IPS-20b (cell line): Measurements from ENCODE around the gene SPTBN1.

Source experiments
- H3K27ac ChIP-seq: one replicate; pipeline ENCODE4 v1.5.1; 2013; ENCODE audit warnings: low read length
- H3K27me3 ChIP-seq: 2 replicates; pipeline ENCODE4 v1.6.1; 2013; ENCODE audit warnings: mild to moderate bottlenecking, low read length, inconsistent platforms; ENCODE audit not compliant: insufficient read depth
- H3K36me3 ChIP-seq: 2 replicates; pipeline ENCODE4 v1.6.1; 2013; ENCODE audit warnings: low read depth, mild to moderate bottlenecking, inconsistent platforms, low read length, moderate library complexity; ENCODE audit not compliant: insufficient read depth
- H3K4me1 ChIP-seq: 2 replicates; pipeline ENCODE4 v1.6.1; 2013; ENCODE audit warnings: mild to moderate bottlenecking, control low read depth, inconsistent platforms, low read length, moderate library complexity; ENCODE audit not compliant: insufficient read depth
- H3K4me3 ChIP-seq: 2 replicates; pipeline ENCODE4 v1.5.1; 2013; ENCODE audit warnings: mild to moderate bottlenecking, low read length, inconsistent platforms
- H3K9ac ChIP-seq: 2 replicates; pipeline ENCODE4 v1.6.1; 2013; ENCODE audit warnings: low read depth, mild to moderate bottlenecking, inconsistent platforms, low read length, moderate library complexity
- H3K9me3 ChIP-seq: 2 replicates; pipeline ENCODE4 v1.6.1; 2013; ENCODE audit warnings: mild to moderate bottlenecking, low read depth, low read length, inconsistent platforms; ENCODE audit not compliant: insufficient read depth

Gene SPTBN1

GRCh38 chr2:54634564-54635511 lies 178.7 kb downstream of the SPTBN1 start:
- Histone ChIP-seq H3K9ac (no peak overlapping the region), H3K4me3 (no peak overlapping the region), H3K9me3 (no peaks in the 10 kb centered on the region), H3K36me3 (peaks cover 98% of the 10 kb centered on the region), H3K27ac (no peak overlapping the region), H3K4me1 (peaks cover 10% of the 10 kb centered on the region; the same call in 1 of the 2 replicates), H3K27me3 (no peaks in the 10 kb centered on the region)

- H3K9me3 ChIP-seq, result no peaks in the 10 kb centered on the region
- no peak overlapping the region for H3K4me3 ChIP-seq
- peaks cover 98% of the 10 kb centered on the region for H3K36me3 ChIP-seq
- H3K27me3 ChIP-seq, result no peaks in the 10 kb centered on the region
- H3K4me1 ChIP-seq, result peaks cover 10% of the 10 kb centered on the region; the same call in 1 of the 2 replicates
- no peak overlapping the region for H3K9ac ChIP-seq
- H3K27ac ChIP-seq, result no peak overlapping the region
These were observed 179.5 kb downstream of the SPTBN1 start for GRCh38 chr2:54635554-54636152.

- Histone ChIP-seq H3K4me1 (peaks cover 10% of the 10 kb centered on the region; the same call in 1 of the 2 replicates), H3K9me3 (no peaks in the 10 kb centered on the region), H3K27me3 (no peaks in the 10 kb centered on the region), H3K4me3 (no peak overlapping the region), H3K27ac (no peak overlapping the region), H3K36me3 (peaks cover 97% of the 10 kb centered on the region), H3K9ac (no peak overlapping the region)
These were observed 180.4 kb downstream of the SPTBN1 start for GRCh38 chr2:54636415-54637139.

GRCh38 chr2:54638103-54638502 lies 182.0 kb downstream of the SPTBN1 start:
- no peak overlapping the region for H3K9ac ChIP-seq
- no peak overlapping the region for H3K27ac ChIP-seq
- H3K36me3 ChIP-seq, result peaks cover 97% of the 10 kb centered on the region
- no peaks in the 10 kb centered on the region for H3K27me3 ChIP-seq
- H3K4me3 ChIP-seq, result no peak overlapping the region
- peaks cover 10% of the 10 kb centered on the region; the same call in 1 of the 2 replicates for H3K4me1 ChIP-seq
- H3K9me3 ChIP-seq, result no peaks in the 10 kb centered on the region

- peaks cover 97% of the 10 kb centered on the region for H3K36me3 ChIP-seq
- H3K27ac ChIP-seq, result no peak overlapping the region
- no peaks in the 10 kb centered on the region for H3K27me3 ChIP-seq
- H3K9me3 ChIP-seq, result no peaks in the 10 kb centered on the region
- no peak overlapping the region for H3K4me3 ChIP-seq
- H3K9ac ChIP-seq, result no peak overlapping the region
- peaks cover 10% of the 10 kb centered on the region; the same call in 1 of the 2 replicates for H3K4me1 ChIP-seq
These were observed 182.7 kb downstream of the SPTBN1 start for GRCh38 chr2:54638774-54639187.

- H3K36me3 ChIP-seq, result peaks cover 97% of the 10 kb centered on the region
- no peak overlapping the region for H3K4me3 ChIP-seq
- peaks cover 5% of the 10 kb centered on the region; the same call in 1 of the 2 replicates for H3K4me1 ChIP-seq
- H3K27ac ChIP-seq, result no peak overlapping the region
- no peak overlapping the region for H3K9ac ChIP-seq
- no peaks in the 10 kb centered on the region for H3K9me3 ChIP-seq
- H3K27me3 ChIP-seq, result no peaks in the 10 kb centered on the region
These were observed 183.5 kb downstream of the SPTBN1 start for GRCh38 chr2:54639609-54640008.

GRCh38 chr2:54640834-54641540 lies 184.9 kb downstream of the SPTBN1 start:
- Histone ChIP-seq H3K27me3 (no peaks in the 10 kb centered on the region), H3K27ac (no peak overlapping the region), H3K36me3 (peaks cover 97% of the 10 kb centered on the region)

GRCh38 chr2:54641988-54642387 lies 185.9 kb downstream of the SPTBN1 start:
- H3K9me3 ChIP-seq, result no peaks in the 10 kb centered on the region
- no peaks in the 10 kb centered on the region for H3K4me1 ChIP-seq
- H3K27me3 ChIP-seq, result no peaks in the 10 kb centered on the region
- no peak overlapping the region for H3K27ac ChIP-seq
- H3K4me3 ChIP-seq, result no peak overlapping the region
- no peak overlapping the region for H3K9ac ChIP-seq
- peaks cover 99% of the 10 kb centered on the region for H3K36me3 ChIP-seq

More at GRCh38 chr2:54640834-54641540, 184.9 kb downstream of the SPTBN1 start:
- Histone ChIP-seq H3K9me3 (no peaks in the 10 kb centered on the region), H3K4me1 (no peaks in the 10 kb centered on the region), H3K4me3 (no peak overlapping the region), H3K9ac (no peak overlapping the region)

GRCh38 chr2:54642677-54643430 lies 186.7 kb downstream of the SPTBN1 start:
- H3K36me3 ChIP-seq, result peaks cover 99% of the 10 kb centered on the region
- no peak overlapping the region for H3K9ac ChIP-seq
- no peaks in the 10 kb centered on the region for H3K9me3 ChIP-seq
- H3K27me3 ChIP-seq, result no peaks in the 10 kb centered on the region
- H3K4me1 ChIP-seq, result no peaks in the 10 kb centered on the region
- no peak overlapping the region for H3K27ac ChIP-seq
- no peak overlapping the region for H3K4me3 ChIP-seq

- peaks cover 99% of the 10 kb centered on the region for H3K36me3 ChIP-seq
- H3K4me1 ChIP-seq, result no peaks in the 10 kb centered on the region
- no peaks in the 10 kb centered on the region for H3K9me3 ChIP-seq
- H3K27ac ChIP-seq, result no peak overlapping the region
- H3K4me3 ChIP-seq, result no peak overlapping the region
- H3K9ac ChIP-seq, result no peak overlapping the region
- no peaks in the 10 kb centered on the region for H3K27me3 ChIP-seq
These were observed 188.1 kb downstream of the SPTBN1 start for GRCh38 chr2:54644236-54644635.
